ENCODE results near the gene FGF1.

GRCh38 chr5:142657446-142657845, 28.4 kb downstream of the FGF1 start:
- TF ChIP-seq CTCF (IDR thresholded peaks at IDR 0.05) (no peak), POLR2A (IDR thresholded peaks at IDR 0.05) (no peak)

Data from uterus (tissue), 2 donors.